ENCODE measurements around the gene COL6A5.
"Not testable (repeated sequence)": the region's sequence is repeated elsewhere in the genome, so short reads cannot be mapped to it uniquely, and the experiment has no call there.

The COL6A5 gene, protein sequence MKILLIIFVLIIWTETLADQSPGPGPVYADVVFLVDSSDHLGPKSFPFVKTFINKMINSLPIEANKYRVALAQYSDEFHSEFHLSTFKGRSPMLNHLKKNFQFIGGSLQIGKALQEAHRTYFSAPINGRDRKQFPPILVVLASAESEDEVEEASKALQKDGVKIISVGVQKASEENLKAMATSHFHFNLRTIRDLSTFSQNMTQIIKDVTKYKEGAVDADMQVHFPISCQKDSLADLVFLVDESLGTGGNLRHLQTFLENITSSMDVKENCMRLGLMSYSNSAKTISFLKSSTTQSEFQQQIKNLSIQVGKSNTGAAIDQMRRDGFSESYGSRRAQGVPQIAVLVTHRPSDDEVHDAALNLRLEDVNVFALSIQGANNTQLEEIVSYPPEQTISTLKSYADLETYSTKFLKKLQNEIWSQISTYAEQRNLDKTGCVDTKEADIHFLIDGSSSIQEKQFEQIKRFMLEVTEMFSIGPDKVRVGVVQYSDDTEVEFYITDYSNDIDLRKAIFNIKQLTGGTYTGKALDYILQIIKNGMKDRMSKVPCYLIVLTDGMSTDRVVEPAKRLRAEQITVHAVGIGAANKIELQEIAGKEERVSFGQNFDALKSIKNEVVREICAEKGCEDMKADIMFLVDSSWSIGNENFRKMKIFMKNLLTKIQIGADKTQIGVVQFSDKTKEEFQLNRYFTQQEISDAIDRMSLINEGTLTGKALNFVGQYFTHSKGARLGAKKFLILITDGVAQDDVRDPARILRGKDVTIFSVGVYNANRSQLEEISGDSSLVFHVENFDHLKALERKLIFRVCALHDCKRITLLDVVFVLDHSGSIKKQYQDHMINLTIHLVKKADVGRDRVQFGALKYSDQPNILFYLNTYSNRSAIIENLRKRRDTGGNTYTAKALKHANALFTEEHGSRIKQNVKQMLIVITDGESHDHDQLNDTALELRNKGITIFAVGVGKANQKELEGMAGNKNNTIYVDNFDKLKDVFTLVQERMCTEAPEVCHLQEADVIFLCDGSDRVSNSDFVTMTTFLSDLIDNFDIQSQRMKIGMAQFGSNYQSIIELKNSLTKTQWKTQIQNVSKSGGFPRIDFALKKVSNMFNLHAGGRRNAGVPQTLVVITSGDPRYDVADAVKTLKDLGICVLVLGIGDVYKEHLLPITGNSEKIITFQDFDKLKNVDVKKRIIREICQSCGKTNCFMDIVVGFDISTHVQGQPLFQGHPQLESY (N-terminal part only)

GRCh38 chr3:130345487-130346079 lies at the start of gene COL6A5:
Gene COL6A5 (plus strand): TSS chr3:130345672. CDS start chr3:130373639, 27,967 bp downstream.
- DNase-seq: no peak

DNA sequence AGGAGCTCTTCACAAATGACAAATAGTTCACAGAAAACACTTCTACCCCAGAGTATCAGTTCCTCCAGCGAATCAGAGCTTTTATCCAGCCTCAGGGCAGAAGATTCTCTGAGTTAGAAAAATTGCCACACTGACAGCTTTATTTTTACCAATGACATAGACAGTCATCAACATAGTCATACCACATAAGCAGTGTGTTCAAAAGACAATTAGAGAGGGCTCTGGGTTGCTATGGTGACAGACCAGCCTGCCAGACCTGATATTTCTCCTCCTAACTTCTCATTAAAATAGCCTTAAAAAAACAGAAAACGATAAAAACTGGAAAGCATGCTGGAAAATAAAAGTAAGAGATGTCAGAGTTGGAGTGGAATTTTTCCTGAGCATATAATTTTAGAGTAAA lies 45.9 kb upstream of the COL6A5 start:
- DNase-seq: no peak

GRCh38 chr3:130300888-130301287 lies 44.6 kb upstream of the COL6A5 start:
- no peak for DNase-seq

- DNase-seq: no peak
Measured at GRCh38 chr3:130310109-130310508, 35.4 kb upstream of the COL6A5 start.

GRCh38 chr3:130312374-130312773 lies 33.1 kb upstream of the COL6A5 start:
- no peak for DNase-seq

DNA sequence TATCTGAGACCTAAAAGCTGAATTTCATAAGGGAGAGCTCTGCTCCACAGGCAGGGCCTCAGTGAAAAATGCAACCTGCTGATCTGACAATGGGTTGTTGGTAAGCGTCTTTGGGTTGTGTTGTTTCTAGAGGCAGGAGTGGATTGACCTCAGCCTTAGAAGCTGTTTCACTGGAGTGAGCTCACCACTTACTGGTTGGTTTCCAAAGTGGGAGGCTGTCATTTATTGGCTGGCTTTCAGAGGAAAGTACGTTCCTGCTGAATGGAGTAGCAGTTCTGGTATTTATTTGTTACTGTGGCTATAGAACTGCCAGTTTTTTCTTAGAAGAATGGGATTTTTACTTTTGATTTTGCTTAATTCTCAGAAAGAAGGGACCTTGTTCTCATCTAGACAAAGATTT lies 29.3 kb upstream of the COL6A5 start:
- no peak for DNase-seq

- no peak for DNase-seq
Measured at GRCh38 chr3:130323503-130323902, 22.0 kb upstream of the COL6A5 start.

DNA sequence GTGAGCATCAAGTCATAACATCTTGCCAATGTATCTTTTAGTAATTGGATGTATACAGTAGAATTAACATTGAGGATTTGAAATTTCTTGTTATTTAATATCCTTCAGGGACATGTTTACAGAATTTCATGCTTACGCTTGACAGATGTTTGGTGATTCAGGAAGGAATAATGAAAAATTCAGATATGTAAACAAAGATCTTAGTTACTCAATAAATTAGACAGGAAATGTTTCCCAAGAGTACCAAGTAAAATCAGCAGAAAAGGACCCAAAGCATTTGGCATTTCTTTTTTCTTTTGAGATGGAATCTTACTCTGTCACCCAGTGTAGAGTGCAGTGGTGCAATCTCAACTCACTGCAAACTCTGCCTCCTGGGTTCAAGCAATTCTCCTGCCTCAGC lies 4.7 kb upstream of the COL6A5 start:
- DNase-seq: no peak

GRCh38 chr3:130341388-130341787 lies 4.1 kb upstream of the COL6A5 start:
- no peak for DNase-seq

GRCh38 chr3:130341882-130342281 lies 3.6 kb upstream of the COL6A5 start:
- no peak for DNase-seq

DNA sequence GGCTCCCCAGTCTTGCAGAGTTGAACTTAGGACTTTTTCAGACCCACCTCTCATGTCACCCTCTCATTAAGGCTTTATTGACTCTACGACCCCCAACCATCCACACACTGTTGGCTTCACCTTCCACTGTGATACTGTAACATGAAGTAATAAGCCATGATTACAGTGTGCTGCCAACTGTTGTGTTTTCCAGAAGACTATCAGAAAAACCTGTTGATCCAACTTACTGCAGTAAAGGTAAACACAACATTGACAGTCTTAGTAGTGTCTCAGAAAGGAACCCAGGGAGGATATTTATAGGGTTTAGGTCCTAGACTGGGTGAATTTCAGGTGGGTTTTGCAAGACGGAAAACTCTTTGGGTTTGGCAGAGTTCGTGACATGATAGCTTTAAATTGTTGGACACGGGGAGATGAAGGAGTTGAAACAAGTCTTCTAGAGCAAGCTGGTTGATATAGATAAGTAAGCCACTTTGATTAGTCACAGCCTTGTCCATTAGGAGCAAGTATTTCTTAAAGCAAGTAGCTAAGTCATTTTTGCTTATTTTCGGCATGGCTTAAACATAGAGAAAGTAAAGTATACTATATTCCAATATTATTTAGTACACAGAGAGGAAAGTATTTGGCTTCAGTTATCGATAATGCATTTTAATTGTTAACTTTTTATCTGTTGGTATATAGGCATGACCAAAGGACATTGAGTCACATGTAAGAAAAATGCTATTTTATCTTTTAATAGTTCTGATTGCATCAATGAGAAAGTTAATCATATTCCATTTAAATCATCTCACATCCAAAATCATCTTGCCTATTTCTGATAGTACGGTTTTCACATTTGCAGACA lies 2.4 kb upstream of the COL6A5 start:
- DNase-seq: no peak

GRCh38 chr3:130348258-130348657 lies 2.8 kb downstream of the COL6A5 start:
- not testable (repeated sequence) for DNase-seq

DNA sequence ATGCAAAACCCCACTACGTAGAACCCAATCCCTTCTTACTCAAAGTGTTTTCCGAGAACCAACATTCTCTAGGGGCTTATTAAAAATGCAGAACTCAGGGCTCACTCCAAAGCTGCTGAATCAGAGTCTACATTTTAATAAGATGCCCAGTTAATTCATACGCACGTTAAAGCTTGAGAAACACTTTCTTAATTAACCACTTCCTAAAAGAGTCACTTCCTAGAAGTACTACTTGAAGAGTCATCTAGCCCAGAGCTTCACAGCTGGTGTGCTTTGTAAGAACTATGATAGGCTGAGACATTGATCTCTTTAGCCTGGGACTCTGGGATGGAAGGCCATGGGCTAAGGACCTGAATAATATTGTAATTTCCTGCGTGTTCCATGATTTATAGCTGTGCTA lies 9.0 kb downstream of the COL6A5 start:
- no peak for DNase-seq

GRCh38 chr3:130374033-130374432 lies 28.6 kb downstream of the COL6A5 start:
- DNase-seq: no peak

- no peak for DNase-seq
Measured at GRCh38 chr3:130374908-130375307, 29.4 kb downstream of the COL6A5 start.

DNA sequence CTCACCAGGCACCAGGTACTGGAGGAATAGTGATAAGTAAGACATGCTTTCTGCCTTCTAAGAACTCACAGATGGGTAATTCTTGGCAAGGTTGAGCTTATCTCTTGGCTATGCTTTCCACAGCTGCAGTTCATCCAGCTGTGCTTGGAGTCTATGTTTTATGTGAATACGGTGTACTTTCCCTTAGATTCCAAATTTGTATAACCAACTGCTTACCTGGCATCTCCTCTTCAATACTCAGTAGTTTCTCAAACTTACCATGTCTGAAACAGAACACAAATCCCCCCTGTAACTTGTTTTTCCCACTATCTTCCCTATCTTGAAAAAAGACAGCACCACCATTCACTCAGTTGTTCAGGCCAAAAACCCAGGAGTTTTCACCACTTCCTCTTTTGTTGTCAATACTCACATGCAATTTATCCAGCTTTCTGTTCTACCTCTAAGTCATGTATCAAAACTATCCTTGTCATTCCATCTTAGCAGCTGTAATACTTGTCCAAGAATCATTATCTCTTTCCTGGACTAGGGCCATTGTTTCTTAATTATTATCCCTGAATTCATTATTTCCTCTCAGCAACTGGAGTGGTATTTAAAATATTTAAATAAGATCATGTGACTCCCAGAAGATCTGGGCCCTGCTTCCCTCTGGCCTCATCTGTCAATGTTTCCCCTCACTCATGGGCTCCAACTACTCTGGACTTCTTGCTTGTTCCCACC lies 32.6 kb downstream of the COL6A5 start:
- DNase-seq: no peak

GRCh38 chr3:130378677-130379191 lies 33.3 kb downstream of the COL6A5 start:
- DNase-seq: no peak

- DNase-seq: no peak
Measured at GRCh38 chr3:130379274-130379673, 33.8 kb downstream of the COL6A5 start.

- no peak for DNase-seq
Measured at GRCh38 chr3:130380398-130380797, 34.9 kb downstream of the COL6A5 start.

- DNase-seq: no peak
Measured at GRCh38 chr3:130383424-130383823, 38.0 kb downstream of the COL6A5 start.

DNA sequence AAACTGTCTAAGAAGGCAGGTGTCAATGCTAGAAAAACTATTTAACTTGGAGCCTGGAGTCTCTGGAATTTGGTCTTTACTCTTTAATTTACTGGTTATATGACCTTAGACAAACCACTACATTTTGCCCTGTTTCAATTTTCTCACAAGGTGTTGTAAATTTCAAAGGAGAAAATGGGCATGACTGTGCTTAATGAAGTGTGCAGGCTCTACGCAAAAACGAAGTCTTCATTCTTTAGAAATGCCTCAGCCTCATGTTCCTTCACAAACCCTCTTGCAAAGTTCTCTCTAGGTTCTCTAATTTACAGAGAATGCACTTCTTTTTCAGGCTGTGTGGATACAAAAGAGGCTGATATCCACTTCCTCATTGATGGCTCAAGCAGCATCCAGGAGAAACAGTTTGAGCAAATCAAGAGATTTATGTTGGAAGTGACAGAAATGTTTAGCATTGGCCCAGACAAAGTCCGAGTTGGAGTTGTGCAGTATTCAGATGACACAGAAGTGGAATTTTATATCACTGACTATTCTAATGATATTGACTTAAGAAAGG lies 39.1 kb downstream of the COL6A5 start:
- DNase-seq: no peak
